Activated B cell treated with CpG ODN at 0.5 μM for 24 hours (primary cell): ENCODE measurements around the gene EPN2. TPM values are rescaled to one million over a fixed set of nuclear protein-coding genes. Genes with fewer than 3 reads are reported as not detected.

ENCODE experiments used
- ATAC-seq: fragments of 200-7000 bp; cut with Tn5 transposase; one replicate; pipeline ENCODE4 v1.10.0; 2021; ENCODE audit warnings: low read depth, mild to moderate bottlenecking, moderate library complexity
- CTCF ChIA-PET: fragments of 350-600 bp; sonication (Branson Sonifier 250); formaldehyde crosslinking; loops from one replicate; lab custom pipeline; 2021; ENCODE audit warnings: antibody characterized with exemption; lab: Charles Lee
- POLR2A ChIA-PET: fragments of 350-600 bp; sonication (Branson Sonifier 250); formaldehyde crosslinking; loops from one replicate; lab custom pipeline; 2021; ENCODE audit warnings: antibody characterized with exemption; lab: Charles Lee
- DNase-seq: peaks from one replicate; pipeline ENCODE4 v3.0.0; 2022
- H3K27ac Mint-ChIP-seq: one replicate; pipeline ENCODE4 v1.8.0; 2020; ENCODE audit warnings: mixed read lengths
- H3K27me3 Mint-ChIP-seq: one replicate; pipeline ENCODE4 v1.8.0; 2021; ENCODE audit warnings: mixed read lengths
- H3K36me3 Mint-ChIP-seq: one replicate; pipeline ENCODE4 v1.8.0; 2021; ENCODE audit warnings: low read depth, mixed read lengths
- H3K4me1 Mint-ChIP-seq: one replicate; pipeline ENCODE4 v1.8.0; 2021; ENCODE audit warnings: mixed read lengths
- H3K4me3 Mint-ChIP-seq: one replicate; pipeline ENCODE4 v1.8.0; 2020; ENCODE audit warnings: mild to moderate bottlenecking, mixed read lengths
- H3K9me3 Mint-ChIP-seq: one replicate; pipeline ENCODE4 v1.8.0; 2020; ENCODE audit warnings: mixed read lengths
- CTCF ChIP-seq: fragments of 200-600 bp; IDR thresholded peaks from one replicate; pipeline ENCODE4 v1.8.0; 2022; ENCODE audit warnings: antibody characterized with exemption, mild to moderate bottlenecking
- intact Hi-C: fragments of 100-400 bp; cut with micrococcal nuclease; formaldehyde crosslinking; loops from one replicate; pipeline ENCODE4 v1.15.1; 2024
- total RNA-seq: library from RNA; stranded (reverse); gene quantifications from 2 replicates; pipeline ENCODE4 v1.2.3, GENCODE V29; 2022

Gene EPN2
- total RNA-seq, 1 donor from 2014 or later, result 16.6 TPM

GRCh38 chr17:19244781-19245180 is 7.6 kb downstream of the EPN2 start:
- H3K9me3 Mint-ChIP-seq, result no peaks in the 10 kb centered on the region
- no peaks in the 10 kb centered on the region for H3K36me3 Mint-ChIP-seq
- no peak overlapping the region for H3K27ac Mint-ChIP-seq
- H3K27me3 Mint-ChIP-seq, result no peaks in the 10 kb centered on the region
- ChIA-PET POLR2A (no interaction called here), CTCF (no interaction called here)
- intact Hi-C loops, result no loop called here
- H3K4me3 Mint-ChIP-seq, result no peak overlapping the region
- TF ChIP-seq CTCF, result no peak
- peaks cover 24% of the 10 kb centered on the region for H3K4me1 Mint-ChIP-seq
- no peak for ATAC-seq
- no peak for DNase-seq

- POLR2A ChIA-PET, result no interaction called here
- CTCF ChIA-PET, result interaction anchor here (1.2 kb wide), 1 partner anchor 89 kb away, joined by 4 read pairs; no protein-coding TSS in a partner anchor
Measured at GRCh38 chr17:19247473-19247872, 10.3 kb downstream of the EPN2 start.

GRCh38 chr17:19248151-19248927 is 11.2 kb downstream of the EPN2 start:
- Mint-ChIP-seq H3K4me3 (no peak overlapping the region), H3K27ac (no peak overlapping the region), H3K36me3 (no peaks in the 10 kb centered on the region), H3K4me1 (peaks cover 21% of the 10 kb centered on the region), H3K27me3 (no peaks in the 10 kb centered on the region), H3K9me3 (no peaks in the 10 kb centered on the region)
- POLR2A ChIA-PET, result no interaction called here
- no peak for DNase-seq
- TF ChIP-seq CTCF, result no peak
- CTCF ChIA-PET, result interaction anchor here (1.2 to 1.8 kb wide), 2 partner anchors 88 to 90 kb away, joined by 4 to 6 read pairs; no protein-coding TSS in a partner anchor
- intact Hi-C loops, result no loop called here
- ATAC-seq, result no peak

More at GRCh38 chr17:19247473-19247872, 10.3 kb downstream of the EPN2 start:
- intact Hi-C loops, result no loop called here
- H3K27ac Mint-ChIP-seq, result no peak overlapping the region
- no peak for DNase-seq
- TF ChIP-seq CTCF, result no peak
- no peaks in the 10 kb centered on the region for H3K9me3 Mint-ChIP-seq
- H3K4me3 Mint-ChIP-seq, result no peak overlapping the region
- no peak for ATAC-seq
- no peaks in the 10 kb centered on the region for H3K27me3 Mint-ChIP-seq
- H3K4me1 Mint-ChIP-seq, result peaks cover 23% of the 10 kb centered on the region
- H3K36me3 Mint-ChIP-seq, result no peaks in the 10 kb centered on the region

- Mint-ChIP-seq H3K27ac (no peak overlapping the region), H3K4me1 (peaks cover 21% of the 10 kb centered on the region), H3K36me3 (no peaks in the 10 kb centered on the region), H3K9me3 (no peaks in the 10 kb centered on the region), H3K27me3 (no peaks in the 10 kb centered on the region), H3K4me3 (no peak overlapping the region)
- CTCF ChIA-PET, result interaction anchor here (1.8 kb wide), 1 partner anchor 89 kb away, joined by 6 read pairs; no protein-coding TSS in a partner anchor
- ATAC-seq, result no peak
- intact Hi-C loops, result no loop called here
- DNase-seq, result no peak
- TF ChIP-seq CTCF, result no peak
- POLR2A ChIA-PET, result no interaction called here
Measured at GRCh38 chr17:19248928-19249574, 11.9 kb downstream of the EPN2 start.

- CTCF ChIA-PET, result interaction anchor here (1.8 kb wide), 1 partner anchor 89 kb away, joined by 6 read pairs; no protein-coding TSS in a partner anchor
Measured at GRCh38 chr17:19249681-19250080, 12.5 kb downstream of the EPN2 start.

More at GRCh38 chr17:19249681-19250080, 12.5 kb downstream of the EPN2 start:
- no peak for TF ChIP-seq CTCF
- H3K4me1 Mint-ChIP-seq, result peaks cover 21% of the 10 kb centered on the region
- DNase-seq, result no peak
- POLR2A ChIA-PET, result no interaction called here
- ATAC-seq, result no peak
- no peaks in the 10 kb centered on the region for H3K9me3 Mint-ChIP-seq
- intact Hi-C loops, result no loop called here
- no peaks in the 10 kb centered on the region for H3K36me3 Mint-ChIP-seq
- no peak overlapping the region for H3K27ac Mint-ChIP-seq
- no peaks in the 10 kb centered on the region for H3K27me3 Mint-ChIP-seq
- H3K4me3 Mint-ChIP-seq, result no peak overlapping the region
